Activated CD8-positive, alpha-beta memory T cell treated with anti-CD3 and anti-CD28 coated beads, Interleukin-2, amount 50 U/mL, for 48 hours (primary cell): ENCODE results near the gene ZNF804B.

ENCODE experiments used
- DNase-seq: peaks from one replicate; pipeline ENCODE4 v3.0.0-alpha.2; 2020

The ZNF804B gene

GRCh38 chr7:89001306-89001705 is 241.8 kb downstream of the ZNF804B start:
- no peak for DNase-seq

- DNase-seq: no peak
Measured at GRCh38 chr7:89002981-89003956, 243.8 kb downstream of the ZNF804B start.

GRCh38 chr7:89012016-89012415 is 252.5 kb downstream of the ZNF804B start:
- DNase-seq: no peak

GRCh38 chr7:89017695-89018094 is 258.2 kb downstream of the ZNF804B start:
- no peak for DNase-seq

- DNase-seq: no peak
Measured at GRCh38 chr7:89021741-89022140, 262.2 kb downstream of the ZNF804B start.

- no peak for DNase-seq
Measured at GRCh38 chr7:89023206-89023605, 263.7 kb downstream of the ZNF804B start.

GRCh38 chr7:89023877-89024276 is 264.4 kb downstream of the ZNF804B start:
- no peak for DNase-seq

- no peak for DNase-seq
Measured at GRCh38 chr7:89027781-89028180, 268.3 kb downstream of the ZNF804B start.

- DNase-seq: no peak
Measured at GRCh38 chr7:89028319-89028718, 268.8 kb downstream of the ZNF804B start.

GRCh38 chr7:89029864-89030263 is 270.4 kb downstream of the ZNF804B start:
- DNase-seq: no peak

GRCh38 chr7:89041240-89041639 is 281.7 kb downstream of the ZNF804B start:
- DNase-seq: no peak

- DNase-seq: no peak
Measured at GRCh38 chr7:89042940-89043339, 283.4 kb downstream of the ZNF804B start.

- DNase-seq: no peak
Measured at GRCh38 chr7:89049043-89049442, 289.5 kb downstream of the ZNF804B start.

GRCh38 chr7:89053130-89053529 is 293.6 kb downstream of the ZNF804B start:
- no peak for DNase-seq

GRCh38 chr7:89054361-89054760 is 294.9 kb downstream of the ZNF804B start:
- DNase-seq: no peak

GRCh38 chr7:89060234-89060633 is 300.7 kb downstream of the ZNF804B start:
- no peak for DNase-seq

- DNase-seq: no peak
Measured at GRCh38 chr7:89064831-89065230, 305.3 kb downstream of the ZNF804B start.

- no peak for DNase-seq
Measured at GRCh38 chr7:89067048-89067447, 307.5 kb downstream of the ZNF804B start.

- no peak for DNase-seq
Measured at GRCh38 chr7:89072081-89072480, 312.6 kb downstream of the ZNF804B start.

- no peak for DNase-seq
Measured at GRCh38 chr7:89073776-89074175, 314.3 kb downstream of the ZNF804B start.

- no peak for DNase-seq
Measured at GRCh38 chr7:89077992-89078391, 318.5 kb downstream of the ZNF804B start.

GRCh38 chr7:89085580-89085979 is 326.1 kb downstream of the ZNF804B start:
- no peak for DNase-seq

GRCh38 chr7:89091550-89091949 is 332.1 kb downstream of the ZNF804B start:
- DNase-seq: no peak

- no peak for DNase-seq
Measured at GRCh38 chr7:89094269-89094668, 334.8 kb downstream of the ZNF804B start.

GRCh38 chr7:89103564-89103963 is 344.1 kb downstream of the ZNF804B start:
- DNase-seq: no peak
